Measurements from ENCODE around the gene GPR4.

GPR4 gene

DNA sequence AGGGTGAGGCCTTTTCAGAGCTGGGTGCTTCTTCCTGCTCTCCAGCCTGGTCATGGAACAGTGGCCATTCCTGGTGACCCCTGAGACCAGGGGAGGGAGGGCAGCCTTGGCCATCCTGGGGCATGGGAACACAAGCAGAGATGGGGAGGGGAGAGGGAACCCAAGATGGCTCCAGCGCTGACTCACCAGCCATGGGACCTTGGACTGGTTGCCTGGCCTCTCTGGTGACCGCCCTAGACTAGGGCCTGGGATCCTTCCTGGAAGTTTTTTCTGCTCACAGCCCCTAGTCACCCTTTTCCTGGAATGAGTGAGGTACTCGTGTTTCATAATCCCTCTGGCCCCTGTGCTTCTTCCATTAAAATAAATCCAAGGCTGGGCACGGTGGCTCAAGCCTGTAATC is 14.1 kb downstream of the GPR4 start:
- no peak for DNase-seq

DNA sequence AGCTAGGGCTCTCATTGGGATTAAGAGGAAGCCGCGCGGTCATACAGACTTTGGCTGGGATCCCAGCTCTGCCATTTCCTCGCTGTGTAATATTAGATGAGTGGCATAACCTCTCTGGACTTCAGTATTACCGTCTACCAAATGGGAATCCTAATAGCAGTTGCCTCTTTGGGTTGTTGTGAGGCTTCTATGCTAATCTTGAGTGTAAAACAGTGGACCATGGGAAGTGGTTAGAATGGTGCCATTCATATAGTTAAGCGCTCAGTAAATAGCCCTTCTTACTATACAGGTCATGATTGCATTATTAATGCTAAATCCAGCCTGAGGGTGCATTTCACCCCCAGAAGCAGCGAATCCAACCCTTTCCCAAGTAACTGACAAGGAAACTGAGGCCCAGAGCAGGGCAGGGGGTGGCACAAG is 16.8 kb downstream of the GPR4 start:
- DNase-seq: no peak

- peak; percentile 100 for DNase-seq
Observed at GRCh38 chr19:45584332-45585157, 17.5 kb downstream of the GPR4 start, which contains the start of gene OPA3. TSS of gene OPA3 (minus strand) at chr19:45584802. CDS start at chr19:45584764, 38 bp downstream.

DNA sequence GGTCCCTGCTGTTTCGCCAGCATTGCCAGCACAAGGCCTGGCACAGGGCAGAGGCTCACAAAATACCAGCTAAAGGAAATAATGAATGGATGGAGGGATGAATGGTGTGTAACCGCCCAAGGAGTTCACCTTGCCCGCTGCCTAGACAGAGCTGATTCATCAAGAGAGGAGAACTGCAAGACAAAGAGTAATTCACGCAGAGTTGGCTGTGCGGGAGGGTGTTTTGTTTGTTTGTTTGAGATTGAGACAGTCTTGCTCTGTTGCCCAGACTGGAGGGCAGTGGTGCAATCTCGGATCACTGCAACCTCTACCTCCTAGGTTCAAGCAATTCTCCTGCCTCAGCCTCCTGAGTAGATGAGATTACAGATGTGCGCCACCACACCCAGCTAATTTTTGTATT is 20.4 kb downstream of the GPR4 start:
- DNase-seq: no peak

DNA sequence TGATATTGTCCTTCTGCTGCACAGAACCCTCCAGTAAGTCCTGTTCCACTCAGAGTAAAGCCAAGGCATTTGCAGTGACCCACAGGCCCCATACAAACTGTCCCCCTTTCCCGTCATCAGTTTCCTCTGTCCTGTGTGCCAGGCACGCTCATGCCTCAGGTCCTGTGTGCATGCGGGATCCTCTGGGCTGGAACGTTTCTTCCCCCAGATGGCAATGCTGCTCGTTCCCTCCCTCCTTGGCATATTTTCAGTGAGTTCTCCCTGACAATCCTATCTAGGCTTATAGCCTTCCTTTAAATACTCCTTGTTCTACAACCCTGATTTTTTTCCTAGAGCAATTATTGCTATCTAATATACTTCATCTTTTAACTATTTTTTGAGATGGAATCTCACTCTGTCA is 23.2 kb downstream of the GPR4 start:
- DNase-seq: no peak

GRCh38 chr19:45577111-45577905 is 24.7 kb downstream of the GPR4 start:
- DNase-seq: no peak

DNA sequence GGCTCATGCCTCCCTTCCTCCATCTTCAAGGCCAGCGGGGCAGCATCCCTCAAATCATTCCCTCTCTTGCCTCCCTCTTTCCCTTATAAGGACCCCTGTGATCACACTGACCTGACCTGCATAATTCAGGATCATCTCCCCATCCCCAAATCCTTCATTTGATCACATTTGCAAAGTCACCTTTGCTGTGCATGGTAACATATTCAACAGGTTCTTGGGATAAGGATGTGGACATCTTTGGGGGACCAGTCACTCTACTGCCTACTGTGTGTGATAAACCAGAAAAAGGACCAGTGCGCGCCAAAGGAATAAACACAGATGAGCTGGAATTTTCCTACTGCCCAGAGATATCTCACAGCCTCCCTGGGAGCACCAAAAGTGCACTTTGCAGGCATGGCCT is 25.3 kb downstream of the GPR4 start:
- no peak for DNase-seq

GRCh38 chr19:45575216-45575615 is 26.8 kb downstream of the GPR4 start:
- DNase-seq: no peak

- no peak for DNase-seq
Observed at GRCh38 chr19:45574526-45574925, 27.5 kb downstream of the GPR4 start.

DNA sequence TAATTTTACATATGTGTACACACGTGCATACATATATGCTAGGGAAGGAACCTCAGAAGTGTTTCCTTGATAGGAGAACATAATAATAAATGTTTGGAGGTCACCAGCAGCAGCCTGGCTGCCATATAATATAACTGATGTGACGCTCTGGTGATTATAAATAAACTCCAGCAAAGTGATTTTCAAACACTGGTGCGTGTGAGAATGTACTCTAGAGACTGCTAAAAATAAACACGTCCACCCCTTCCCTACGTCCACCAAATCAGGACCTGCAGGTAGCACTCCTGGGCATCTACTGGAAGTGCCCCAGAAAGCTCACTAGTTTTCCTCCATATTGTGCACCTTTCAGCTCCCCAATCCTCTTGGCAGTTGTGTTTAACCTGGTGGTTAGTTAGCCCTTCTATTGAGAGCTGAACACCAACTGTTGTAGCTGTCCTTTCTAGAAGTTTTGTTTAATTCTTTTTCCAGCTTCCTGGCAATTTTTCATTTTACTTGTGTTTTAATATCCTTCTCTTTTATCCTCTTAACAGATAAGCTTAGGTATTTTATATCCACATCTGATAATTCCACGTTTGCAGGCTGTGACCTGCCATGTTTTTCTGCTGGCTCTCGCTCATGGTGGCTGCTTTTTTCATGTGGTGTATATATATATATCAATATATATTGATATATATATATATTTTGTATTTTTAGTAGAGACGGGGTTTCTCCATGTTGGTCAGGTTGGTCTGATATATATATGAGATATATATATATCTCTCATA is 30.4 kb downstream of the GPR4 start:
- DNase-seq: no peak

DNA sequence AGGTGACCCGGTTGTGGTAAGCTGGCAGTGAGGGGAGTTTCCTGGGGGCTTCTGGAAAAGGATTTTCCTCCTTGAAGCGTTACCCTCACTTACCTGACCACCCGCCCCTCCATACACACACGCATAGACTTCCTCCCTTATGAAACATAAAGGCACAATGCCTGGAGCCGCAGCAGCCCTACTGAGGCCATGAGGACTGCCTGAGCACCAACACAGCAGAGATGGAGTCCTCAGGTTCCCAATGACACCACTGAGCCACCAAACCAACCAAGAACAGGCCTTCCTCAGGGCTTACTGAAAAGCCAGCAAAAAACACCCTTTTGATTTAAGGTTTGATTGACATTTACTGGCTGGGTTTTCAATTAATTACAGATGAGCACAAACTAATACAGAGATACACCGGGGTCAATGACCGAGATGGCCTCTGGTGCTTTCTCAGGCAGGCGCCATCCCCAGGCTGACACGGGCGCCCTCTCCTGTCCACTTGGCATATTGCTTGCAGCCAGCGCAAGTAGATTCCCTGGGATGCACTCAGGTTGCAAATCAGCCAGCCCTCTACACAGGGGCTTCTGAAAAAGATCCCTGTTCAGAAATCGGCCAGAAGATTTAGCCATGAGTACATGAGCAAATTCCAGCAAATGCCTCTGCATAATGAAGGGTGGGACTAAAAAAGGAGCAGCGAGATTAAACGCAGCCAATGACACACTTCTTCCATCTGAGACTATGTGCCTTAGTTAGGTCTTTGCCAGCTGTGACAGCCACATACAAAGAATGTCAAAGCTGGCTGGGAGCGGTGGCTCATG is 32.2 kb downstream of the GPR4 start:
- DNase-seq: peak; percentile 80

DNA sequence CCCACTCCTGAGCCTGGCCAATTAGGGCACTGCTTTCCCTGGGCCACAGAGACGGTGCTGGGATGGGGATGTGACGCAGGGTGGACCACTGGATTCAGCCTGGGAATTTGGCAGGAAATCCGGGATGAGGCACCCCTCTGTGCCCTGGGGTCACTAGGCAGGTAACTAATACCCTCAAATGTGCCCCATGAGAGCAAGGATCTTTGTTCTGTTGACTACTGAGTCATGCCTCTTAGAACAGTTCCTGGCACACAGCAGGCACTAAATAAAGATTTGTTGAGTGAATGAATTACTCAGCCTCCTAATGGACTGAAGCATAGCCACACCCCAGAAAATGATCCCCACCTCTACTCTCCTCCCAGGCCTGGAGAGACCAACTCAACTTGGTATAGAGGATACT is 33.3 kb downstream of the GPR4 start:
- DNase-seq: no peak

- no peak for DNase-seq
Observed at GRCh38 chr19:45567609-45568008, 34.4 kb downstream of the GPR4 start.

DNA sequence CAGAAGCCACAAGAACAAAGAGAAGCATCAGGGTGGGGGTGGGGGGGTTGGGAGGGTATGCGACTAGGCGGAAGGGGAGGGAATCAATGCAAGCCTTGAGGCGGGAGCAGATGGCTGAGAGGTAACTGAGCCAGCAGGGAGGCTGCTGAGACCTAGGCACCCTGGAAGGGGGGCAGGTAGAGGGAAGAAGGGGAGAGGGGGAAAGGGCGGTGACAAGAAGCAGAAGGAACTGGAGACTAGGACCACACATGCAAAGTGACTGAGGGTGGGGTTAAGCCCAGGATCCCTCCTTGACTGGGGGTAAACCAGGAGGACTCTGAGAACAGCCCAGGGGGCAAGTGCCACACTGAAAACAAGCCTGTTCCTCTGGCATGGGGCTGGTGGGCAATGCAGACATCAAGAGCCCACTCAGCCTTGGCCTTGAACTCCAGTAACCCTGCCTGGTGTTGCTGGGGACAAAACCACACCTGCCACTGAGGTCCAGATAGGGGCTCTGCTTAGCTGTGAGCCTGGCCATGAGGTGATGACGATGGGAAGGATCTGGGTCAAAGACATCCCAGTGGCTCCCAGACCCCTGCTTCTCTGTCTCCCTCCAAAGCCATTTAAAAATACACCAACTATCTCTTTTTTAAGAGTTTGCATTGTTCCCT is 37.8 kb downstream of the GPR4 start:
- DNase-seq: no peak

DNA sequence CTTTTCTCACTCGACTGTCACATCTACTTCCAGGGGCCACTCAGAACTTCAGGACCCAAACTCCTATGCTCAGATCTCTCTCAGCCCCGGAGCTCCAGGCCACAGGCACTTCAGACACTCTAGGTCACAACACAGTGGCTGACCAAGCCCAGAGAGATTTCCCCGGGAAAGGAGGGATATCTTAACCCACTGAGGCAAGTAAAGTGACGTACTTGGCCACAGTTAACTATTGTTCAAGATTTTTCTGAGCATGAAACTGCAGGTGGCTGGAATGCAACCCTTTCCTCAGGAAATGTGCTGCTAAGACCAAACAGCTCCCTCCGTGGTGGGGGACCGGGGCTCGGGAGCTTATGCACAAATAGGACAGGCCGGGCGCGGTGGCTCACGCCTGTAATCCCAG is 41.3 kb downstream of the GPR4 start:
- DNase-seq: no peak

GRCh38 chr19:45560038-45560437 is 42.0 kb downstream of the GPR4 start:
- no peak for DNase-seq

- peak; percentile 79 for DNase-seq
Observed at GRCh38 chr19:45558399-45558878, 43.6 kb downstream of the GPR4 start.

DNA sequence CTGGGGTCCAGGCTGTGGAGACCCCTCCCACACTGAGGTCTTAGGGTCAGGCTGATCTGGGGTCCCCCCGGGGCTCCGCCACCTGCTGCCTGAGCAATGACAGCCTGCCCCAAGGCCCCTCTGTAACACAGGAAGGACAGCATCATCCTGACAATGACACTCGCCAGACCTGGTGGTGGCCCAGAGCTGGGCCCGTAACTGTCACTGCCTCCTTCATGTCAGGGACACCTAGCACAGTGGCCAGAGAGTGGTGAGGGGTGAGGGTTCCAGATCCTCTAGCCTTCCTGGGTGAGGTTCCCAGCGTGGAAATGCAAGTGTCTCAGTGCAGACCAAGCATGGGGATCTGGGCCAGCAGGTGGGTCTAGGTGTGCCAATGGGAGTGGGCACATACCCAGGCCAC is 45.2 kb downstream of the GPR4 start:
- no peak for DNase-seq

DNA sequence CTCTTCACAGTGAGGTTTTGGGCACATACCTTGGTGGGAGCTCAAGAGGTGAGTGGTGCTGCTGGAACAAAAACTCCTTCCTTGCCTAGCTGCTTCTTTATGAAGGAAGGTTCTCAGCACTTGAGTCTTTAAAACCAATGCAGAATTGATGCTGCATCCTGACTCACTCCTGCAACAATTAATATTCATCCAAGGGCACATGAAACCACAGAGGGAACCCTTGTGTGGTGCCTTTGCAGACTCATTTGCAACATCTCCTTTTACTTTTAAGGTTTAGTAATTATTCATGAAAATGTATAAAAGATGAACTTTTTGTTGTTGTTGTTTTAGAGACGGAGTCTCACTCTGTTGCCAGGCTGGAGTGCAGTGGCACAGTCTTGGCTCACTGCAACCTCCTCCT is 47.5 kb downstream of the GPR4 start:
- DNase-seq: no peak

GRCh38 chr19:45553464-45553863 is 48.5 kb downstream of the GPR4 start:
- DNase-seq: no peak

DNA sequence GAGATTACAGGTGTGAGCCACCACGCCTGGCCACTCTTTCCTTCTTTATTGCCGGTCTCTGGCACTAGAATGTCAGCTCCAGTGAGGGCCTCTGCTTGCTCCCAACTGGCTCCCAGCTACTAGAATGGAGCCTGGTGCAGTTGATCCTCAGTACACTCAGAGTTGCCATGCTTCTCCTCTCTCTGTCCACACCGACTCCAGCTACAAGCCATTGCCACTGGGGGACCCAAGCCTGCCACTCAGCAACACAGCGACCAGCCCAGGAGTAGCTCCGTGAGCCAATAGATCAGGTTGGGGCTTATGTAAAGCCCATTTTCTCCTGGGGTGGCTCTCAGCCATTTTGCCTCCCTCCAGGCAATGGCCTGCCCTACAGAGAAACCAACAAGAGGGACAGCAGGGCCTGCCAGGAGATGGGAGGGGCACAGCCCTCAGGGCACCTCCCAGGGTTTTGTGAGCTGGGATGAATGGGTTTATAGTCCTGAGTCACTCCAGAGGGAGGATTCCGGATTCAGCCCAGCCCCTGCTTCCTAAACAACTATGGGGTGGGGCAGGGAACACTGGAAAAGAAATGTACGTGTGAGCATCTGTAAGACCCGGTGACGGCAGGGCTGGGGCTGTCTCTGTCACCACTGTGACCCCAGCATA is 53.9 kb downstream of the GPR4 start:
- DNase-seq: no peak
